Measurements from ENCODE around the gene RTN4R. TPM values are rescaled to one million over a fixed set of nuclear protein-coding genes. Genes with fewer than 3 reads are reported as not detected.

The RTN4R gene
- total RNA-seq, 1 experiment from 2014 or later: 11.1 TPM

- TF ChIP-seq CTCF (IDR thresholded peaks at IDR 0.05; ENCODE audit: insufficient read depth in 1 of 2, low read depth in 1 of 2, low read length in 1 of 2, severe bottlenecking in 1 of 2, unreplicated experiment in 1 of 2): peak in 1 of 2 experiments; percentile 15
- no peaks in the 10 kb centered on the region for H3K9me3 ChIP-seq
- no TSS peak for BruUV-seq (replicated peaks)
- no peaks in the 10 kb centered on the region for H3K36me3 ChIP-seq (ENCODE audit: control insufficient read depth, insufficient read depth, low read length)
- Mint-ChIP-seq H3K36me3 (ENCODE audit: insufficient read depth, unreplicated experiment) (no peaks in the 10 kb centered on the region), H3K4me3 (ENCODE audit: unreplicated experiment) (no peak overlapping the region), H3K4me1 (ENCODE audit: low read depth, unreplicated experiment) (peaks cover 1% of the 10 kb centered on the region), H3K9me3 (ENCODE audit: unreplicated experiment) (no peaks in the 10 kb centered on the region), H3K27ac (ENCODE audit: unreplicated experiment) (no peak overlapping the region), H3K27me3 (ENCODE audit: insufficient read depth, unreplicated experiment) (peaks cover 4% of the 10 kb centered on the region)
- H3K4me1 ChIP-seq: no peaks in the 10 kb centered on the region
- intact Hi-C loops (cut with micrococcal nuclease; ENCODE audit: unreplicated experiment): no loop called here
- ChIA-PET POLR2A (no interaction called here), CTCF (interaction anchor here (0.6 to 1.1 kb wide), 4 partner anchors 34 to 1195 kb away, joined by 3 read pairs; no protein-coding TSS in a partner anchor)
- no peaks in the 10 kb centered on the region for H3K27me3 ChIP-seq (replicated peaks; ENCODE audit: control insufficient read depth, insufficient read depth, low read length)
- no peak overlapping the region for H3K4me3 ChIP-seq (ENCODE audit: low read depth, low read length)
- DNase-seq: peak in 1 of 2 experiments; percentile 33
Measured at GRCh38 chr22:20192972-20193760, 75.0 kb downstream of the RTN4R start.

GRCh38 chr22:20192293-20192971, 75.7 kb downstream of the RTN4R start:
- H3K4me1 Mint-ChIP-seq (ENCODE audit: low read depth, unreplicated experiment): no peaks in the 10 kb centered on the region
- intact Hi-C loops (cut with micrococcal nuclease; ENCODE audit: unreplicated experiment): no loop called here
- no peak overlapping the region for H3K4me3 ChIP-seq (ENCODE audit: low read depth, low read length)
- H3K36me3 ChIP-seq (ENCODE audit: control insufficient read depth, insufficient read depth, low read length): no peaks in the 10 kb centered on the region
- TF ChIP-seq CTCF (IDR thresholded peaks at IDR 0.05; ENCODE audit: insufficient read depth in 1 of 2, low read depth in 1 of 2, low read length in 1 of 2, severe bottlenecking in 1 of 2, unreplicated experiment in 1 of 2): no peak
- BruUV-seq (replicated peaks): no TSS peak
- no peaks in the 10 kb centered on the region for H3K9me3 ChIP-seq
- ChIA-PET CTCF (interaction anchor here (0.6 to 1.1 kb wide), 2 partner anchors 35 to 46 kb away, joined by 3 read pairs; no protein-coding TSS in a partner anchor), POLR2A (no interaction called here)
- no peak overlapping the region for H3K27ac Mint-ChIP-seq (ENCODE audit: unreplicated experiment)
- H3K4me3 Mint-ChIP-seq (ENCODE audit: unreplicated experiment): no peak overlapping the region
- no peaks in the 10 kb centered on the region for H3K27me3 Mint-ChIP-seq (ENCODE audit: insufficient read depth, unreplicated experiment)
- H3K27me3 ChIP-seq (replicated peaks; ENCODE audit: control insufficient read depth, insufficient read depth, low read length): no peaks in the 10 kb centered on the region
- H3K9me3 Mint-ChIP-seq (ENCODE audit: unreplicated experiment): no peaks in the 10 kb centered on the region
- H3K36me3 Mint-ChIP-seq (ENCODE audit: insufficient read depth, unreplicated experiment): no peaks in the 10 kb centered on the region
- H3K4me1 ChIP-seq: no peaks in the 10 kb centered on the region
- DNase-seq: no peak

GRCh38 chr22:20191803-20192202, 76.3 kb downstream of the RTN4R start:
- H3K4me1 ChIP-seq: no peaks in the 10 kb centered on the region
- no peak for DNase-seq
- no peak overlapping the region for H3K27ac Mint-ChIP-seq (ENCODE audit: unreplicated experiment)
- H3K27me3 ChIP-seq (replicated peaks; ENCODE audit: control insufficient read depth, insufficient read depth, low read length): no peaks in the 10 kb centered on the region
- BruUV-seq (replicated peaks): no TSS peak
- H3K9me3 Mint-ChIP-seq (ENCODE audit: unreplicated experiment): no peaks in the 10 kb centered on the region
- no peak overlapping the region for H3K4me3 Mint-ChIP-seq (ENCODE audit: unreplicated experiment)
- no peak for TF ChIP-seq CTCF (IDR thresholded peaks at IDR 0.05; ENCODE audit: insufficient read depth in 1 of 2, low read depth in 1 of 2, low read length in 1 of 2, severe bottlenecking in 1 of 2, unreplicated experiment in 1 of 2)
- H3K4me3 ChIP-seq (ENCODE audit: low read depth, low read length): no peak overlapping the region
- H3K9me3 ChIP-seq: no peaks in the 10 kb centered on the region
- no peaks in the 10 kb centered on the region for H3K27me3 Mint-ChIP-seq (ENCODE audit: insufficient read depth, unreplicated experiment)
- intact Hi-C loops (cut with micrococcal nuclease; ENCODE audit: unreplicated experiment): no loop called here
- H3K36me3 ChIP-seq (ENCODE audit: control insufficient read depth, insufficient read depth, low read length): no peaks in the 10 kb centered on the region
- H3K36me3 Mint-ChIP-seq (ENCODE audit: insufficient read depth, unreplicated experiment): no peaks in the 10 kb centered on the region
- ChIA-PET CTCF (no interaction called here), POLR2A (no interaction called here)
- no peaks in the 10 kb centered on the region for H3K4me1 Mint-ChIP-seq (ENCODE audit: low read depth, unreplicated experiment)

Small RNAs within 50 kb of the gene (microRNA-seq; reads per million reads assigned to microRNA genes)
- gene MIR1286: 0.74 reads per million

Other genes starting within 250 kb of the RTN4R start
- gene TANGO2, start 247.2 kb downstream of the RTN4R start, total RNA-seq (2022): 23.9 and 26.6 TPM in 2 replicates
- gene DGCR8, start 188.1 kb downstream of the RTN4R start, total RNA-seq (2022): 53.1 and 60.0 TPM in 2 replicates
- 365 and 385 TPM in 2 replicates for gene RANBP1, start 152.2 kb downstream of the RTN4R start, total RNA-seq (2022)
- 41.1 and 43.0 TPM in 2 replicates for gene TRMT2A, start 151.1 kb downstream of the RTN4R start, total RNA-seq (2022)
- gene ZDHHC8, start 136.5 kb downstream of the RTN4R start, total RNA-seq (2022): 39.9 and 45.7 TPM in 2 replicates
- not detected in 2 replicates for gene CCDC188, start 117.3 kb downstream of the RTN4R start, total RNA-seq (2022)
- 30.9 and 37.4 TPM in 2 replicates for gene DGCR6L, start 51.7 kb upstream of the RTN4R start, total RNA-seq (2022)
- gene ZNF74, start 125.8 kb upstream of the RTN4R start, total RNA-seq (2022): 14.5 and 15.6 TPM in 2 replicates
- 0.58 and 0.73 TPM in 2 replicates for gene SCARF2, start 169.5 kb upstream of the RTN4R start, total RNA-seq (2022)
- 20.9 and 24.4 TPM in 2 replicates for gene KLHL22, start 227.5 kb upstream of the RTN4R start, total RNA-seq (2022)
- 94.7 and 104 TPM in 2 replicates for gene MED15, start 239.3 kb upstream of the RTN4R start, total RNA-seq (2022)

Measured in Caco-2 (cell line).